Suppressor macrophage treated with lipopolysaccharide for 1 hour (primary cell): ENCODE data around the gene SMC1B.
"Not testable (repeated sequence)": the region's sequence is repeated elsewhere in the genome, so short reads cannot be mapped to it uniquely, and the experiment has no call there.

ENCODE experiments used
- DNase-seq, 3 donors: peaks; one replicate each; pipeline ENCODE4 v3.0.0-alpha.2; 2020 to 2022

SMC1B gene

DNA sequence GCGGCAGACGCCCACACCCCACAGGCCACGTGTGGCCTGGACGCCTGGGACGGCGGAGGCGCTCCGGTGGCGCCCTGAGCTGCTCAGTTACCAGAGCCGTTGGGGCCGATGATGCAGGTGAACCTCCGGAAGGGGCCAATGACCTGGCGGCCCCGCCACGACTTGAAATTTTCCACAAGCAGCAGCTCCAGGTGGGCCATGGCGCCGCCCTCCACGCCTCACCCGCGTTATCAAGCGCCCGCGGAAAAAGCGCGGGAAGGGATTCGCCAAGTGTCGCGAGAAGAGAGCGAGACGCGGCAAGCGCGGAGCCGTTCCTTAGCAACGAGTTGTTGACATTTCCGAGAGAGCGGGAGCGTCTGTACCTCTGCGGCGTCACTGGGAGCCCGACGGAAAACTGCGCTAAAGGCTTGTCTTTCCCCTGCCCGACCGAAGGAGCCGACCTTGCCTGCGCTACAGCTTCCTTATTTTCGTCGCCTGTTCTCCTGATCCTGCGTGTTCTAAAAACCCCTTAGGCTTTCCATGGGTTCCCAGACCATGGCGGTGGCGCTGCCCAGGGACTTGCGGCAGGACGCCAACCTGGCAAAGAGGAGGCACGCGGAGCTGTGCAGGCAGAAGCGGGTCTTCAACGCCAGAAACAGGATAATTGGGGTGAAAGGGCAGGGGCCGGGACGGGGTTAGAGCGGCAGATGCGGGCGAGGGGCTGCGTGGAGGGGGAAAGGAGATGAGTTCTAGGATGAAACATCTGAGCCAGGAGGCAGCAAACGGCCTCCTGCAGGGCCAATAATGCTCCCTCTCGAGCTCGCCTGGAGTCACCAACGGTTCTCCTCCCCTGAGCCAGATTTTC lies at the start of gene SMC1B, which contains the start of gene RIBC2:
TSS of gene SMC1B (minus strand) at position 232 of the 844 bp plus-strand sequence. CDS start at position 200, 32 bp downstream.
TSS of gene RIBC2 (plus strand) at position 326 of the 844 bp plus-strand sequence. CDS start at position 520, 194 bp downstream.
- peak; percentile 83 to 90 (median 85) for DNase-seq

DNA sequence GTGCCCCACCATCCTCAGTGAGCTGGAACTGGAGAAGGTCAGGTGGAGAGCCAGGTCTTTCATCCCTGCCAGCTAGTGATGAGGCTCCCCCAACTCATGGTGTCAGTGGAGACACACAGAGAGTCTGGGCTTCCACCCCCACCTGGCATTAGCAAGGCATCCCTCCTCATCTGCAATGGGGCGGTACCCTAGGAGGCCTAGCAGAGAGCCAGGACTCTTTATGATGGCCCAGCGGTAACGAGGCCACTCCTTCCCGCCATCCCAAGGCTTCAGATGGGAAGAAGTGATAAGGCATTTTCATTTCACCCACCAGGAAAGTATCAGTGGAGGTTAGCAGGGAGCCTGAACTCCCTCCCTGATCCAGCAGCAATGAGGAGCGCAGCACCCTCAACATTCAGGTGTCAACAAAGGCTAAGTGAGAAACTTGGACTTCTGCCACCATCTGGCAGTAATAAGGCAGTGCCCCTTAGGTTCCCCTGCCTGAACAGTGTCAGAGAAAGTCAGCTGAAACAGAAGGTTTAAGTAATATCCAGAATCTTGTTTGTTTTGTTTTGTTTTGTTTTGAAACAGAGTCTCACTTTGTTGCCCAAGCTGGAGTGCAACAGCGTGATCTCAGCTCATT lies 48.7 kb upstream of the SMC1B start:
- DNase-seq, result peak in 1 of 3 donors; percentile 14

- DNase-seq, result no peak
Observed at GRCh38 chr22:45460288-45461109, 47.1 kb upstream of the SMC1B start.

DNA sequence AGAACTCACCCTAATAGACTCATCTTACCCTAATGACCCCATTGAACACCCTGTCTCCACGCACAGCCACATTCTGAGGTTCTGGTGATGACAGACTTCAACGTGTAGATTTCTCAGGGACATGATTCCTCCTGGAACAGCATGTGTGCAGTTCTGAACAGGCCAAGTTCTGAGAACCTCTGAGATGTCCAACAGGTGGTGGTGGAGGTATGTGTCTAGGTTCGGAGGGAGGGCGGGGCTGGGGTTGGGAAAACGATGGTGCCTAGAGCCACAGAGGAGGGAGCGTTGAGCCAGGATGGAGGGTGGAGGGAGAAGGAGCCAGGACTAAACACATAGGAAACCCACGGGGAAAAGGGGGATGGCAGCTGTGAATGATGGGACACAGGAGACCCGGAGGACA lies 45.8 kb upstream of the SMC1B start:
- DNase-seq, result no peak

GRCh38 chr22:45458532-45458931 lies 45.1 kb upstream of the SMC1B start:
- no peak for DNase-seq

- no peak for DNase-seq
Observed at GRCh38 chr22:45456811-45457210, 43.4 kb upstream of the SMC1B start.

- DNase-seq, result no peak
Observed at GRCh38 chr22:45455621-45456020, 42.2 kb upstream of the SMC1B start.

DNA sequence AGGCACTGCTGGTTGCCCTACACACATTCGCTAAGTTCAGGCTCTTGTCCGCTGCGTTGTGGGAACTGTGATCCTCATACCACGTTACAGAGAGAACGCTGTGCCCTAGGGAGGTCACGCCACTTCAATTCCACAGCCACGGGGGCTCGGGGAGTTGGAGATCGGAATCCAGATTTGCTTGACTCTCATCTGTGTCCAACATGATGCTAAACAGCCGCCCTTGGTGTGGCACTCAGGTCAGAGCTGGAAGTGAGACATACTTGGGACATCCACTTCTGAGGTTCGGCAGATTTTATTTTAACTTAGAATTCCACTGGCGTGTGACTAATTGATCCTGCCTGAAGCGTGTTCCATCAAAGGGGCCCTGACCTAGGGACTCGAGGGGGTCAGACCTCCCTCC lies 41.8 kb upstream of the SMC1B start:
- DNase-seq, result no peak

GRCh38 chr22:45454275-45454674 lies 40.9 kb upstream of the SMC1B start:
- DNase-seq, result no peak

GRCh38 chr22:45453764-45454163 lies 40.4 kb upstream of the SMC1B start:
- no peak for DNase-seq

GRCh38 chr22:45452565-45453379 lies 39.4 kb upstream of the SMC1B start:
- DNase-seq, result no peak

GRCh38 chr22:45451972-45452371 lies 38.6 kb upstream of the SMC1B start:
- DNase-seq, result no peak

DNA sequence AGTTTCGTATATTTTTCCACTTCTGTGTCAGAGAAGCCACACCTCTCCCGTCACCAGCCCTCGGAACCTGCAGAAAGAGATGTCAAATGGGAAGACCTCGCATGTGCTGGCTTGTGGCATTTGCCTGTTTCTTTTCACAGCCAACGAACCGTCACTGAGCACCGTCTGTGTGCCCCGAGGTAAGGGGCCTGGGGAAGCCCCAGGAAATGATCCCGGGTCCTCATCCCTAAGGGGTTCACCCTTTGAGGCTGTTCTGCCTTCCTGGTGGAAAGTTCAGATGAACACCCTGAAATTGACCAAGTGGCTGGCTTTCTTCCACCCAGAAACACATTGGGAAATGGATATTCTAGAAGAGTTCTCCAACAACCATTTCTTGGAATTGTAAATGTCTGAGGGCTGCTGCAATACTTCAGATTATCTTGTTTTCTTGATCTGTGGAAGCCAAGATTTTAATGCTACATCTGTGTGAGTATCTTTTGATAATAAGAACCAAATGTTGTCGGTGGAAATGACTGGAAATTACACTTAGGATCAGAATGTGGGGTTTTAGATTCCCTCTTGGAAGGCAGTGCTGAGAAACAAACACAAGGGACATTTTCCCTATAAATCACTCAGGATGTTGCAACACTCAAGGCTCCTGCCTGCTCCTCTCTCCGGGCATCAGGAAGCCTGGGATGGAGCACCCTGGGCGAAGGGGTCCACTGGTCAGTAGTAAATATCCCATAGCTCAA lies 37.7 kb upstream of the SMC1B start:
- DNase-seq, result no peak

DNA sequence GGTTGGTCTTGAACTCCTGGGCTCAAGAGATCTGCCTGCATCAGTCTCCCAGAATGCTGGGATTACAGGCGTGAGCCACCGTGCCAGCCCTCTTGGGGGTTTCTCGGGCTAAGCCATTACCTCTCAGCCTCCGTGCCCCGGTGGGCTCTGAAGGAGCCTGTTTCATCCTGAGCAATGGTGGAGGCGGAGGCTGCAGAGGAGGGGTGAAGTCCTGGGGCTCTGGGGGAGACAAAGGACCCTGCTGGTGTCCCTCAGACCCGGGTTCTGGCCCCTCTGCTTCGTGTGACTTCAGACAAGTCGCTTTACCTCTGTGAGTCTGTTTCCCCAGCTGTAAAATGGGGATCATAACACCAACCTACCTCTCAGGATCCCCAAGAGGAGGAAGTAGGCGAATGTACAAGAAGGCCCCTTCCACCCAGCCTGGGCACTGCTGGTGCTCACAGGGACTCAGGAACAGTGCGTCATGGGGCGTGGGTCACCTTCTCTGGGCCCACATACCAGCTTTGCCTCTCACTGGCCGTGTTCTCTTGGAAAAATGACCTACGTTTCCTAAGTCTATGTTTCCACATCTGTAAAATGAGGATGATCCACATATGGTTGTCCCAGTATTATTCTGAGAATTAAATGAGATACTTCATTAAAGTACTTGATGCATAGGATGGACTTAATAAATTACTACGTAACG lies 36.8 kb upstream of the SMC1B start:
- DNase-seq, result no peak

GRCh38 chr22:45449442-45449841 lies 36.0 kb upstream of the SMC1B start:
- DNase-seq, result not testable (repeated sequence)

GRCh38 chr22:45448431-45448830 lies 35.0 kb upstream of the SMC1B start:
- DNase-seq, result no peak

- not testable (repeated sequence) for DNase-seq
Observed at GRCh38 chr22:45447596-45447995, 34.2 kb upstream of the SMC1B start.

- no peak for DNase-seq
Observed at GRCh38 chr22:45446216-45446615, 32.8 kb upstream of the SMC1B start.

DNA sequence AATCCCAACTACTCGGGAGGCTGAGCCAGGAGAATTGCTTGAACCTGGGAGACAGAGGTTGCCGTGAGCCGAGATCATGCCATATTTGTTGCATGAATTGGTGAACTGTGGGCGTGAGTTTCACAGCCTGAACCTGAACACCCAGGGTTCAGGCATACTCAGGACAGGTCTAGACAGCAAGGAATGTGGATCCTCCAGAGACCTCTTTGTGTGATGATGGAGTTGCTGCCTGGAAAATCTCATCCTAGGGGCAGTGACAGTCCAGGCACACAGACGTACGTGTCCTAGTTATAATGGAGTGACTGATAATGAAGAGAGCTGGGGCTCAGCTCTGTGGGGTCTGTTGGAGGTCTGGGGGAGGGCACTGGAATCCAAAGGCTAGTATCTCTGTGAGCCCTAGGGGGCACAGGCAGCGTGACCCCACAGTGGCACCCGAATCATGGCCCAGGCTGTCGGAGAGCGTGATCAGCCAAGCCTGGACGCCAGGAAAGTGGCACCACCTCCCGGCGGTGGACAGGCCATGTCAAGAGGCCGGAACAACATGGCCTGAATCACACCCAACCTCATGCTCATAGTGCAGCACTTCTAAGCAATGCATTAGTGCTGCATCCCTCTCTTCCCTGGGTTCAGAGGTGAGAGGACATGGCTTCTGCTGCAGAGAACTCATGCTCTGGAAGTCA lies 31.8 kb upstream of the SMC1B start:
- no peak for DNase-seq

- DNase-seq, result no peak
Observed at GRCh38 chr22:45444168-45444567, 30.8 kb upstream of the SMC1B start.
